ENCODE results near the gene ERGIC1. TPM values are rescaled to one million over a fixed set of nuclear protein-coding genes. Genes with fewer than 3 reads are reported as not detected.
"Not testable (repeated sequence)": the region's sequence is repeated elsewhere in the genome, so short reads cannot be mapped to it uniquely, and the experiment has no call there.

ERGIC1 gene
- total and polyA plus RNA-seq, 8 donors: 116 to 229 (median 125) TPM

GRCh38 chr5:172859966-172860365 lies 25.9 kb downstream of the ERGIC1 start:
- peaks cover 41 to 82% of the 10 kb centered on the region in 2 donors for H3K4me1 ChIP-seq
- peak; percentile 31 for ATAC-seq

GRCh38 chr5:172860520-172861443 lies 26.7 kb downstream of the ERGIC1 start:
- Histone ChIP-seq H3K27me3 (no peaks in the 10 kb centered on the region), H3K9me3 (no peaks in the 10 kb centered on the region), H3K4me3 (no peak overlapping the region), H3K36me3 (peaks cover 0 to 7% of the 10 kb centered on the region in 2 donors), H3K4me1 (peaks cover 33 to 74% of the 10 kb centered on the region in 2 donors), H3K27ac (peak overlapping the region; percentile 78 to 81)
- DNase-seq (peak; percentile 33 to 84 (median 72)), ATAC-seq (peak; percentile 86)
- TF ChIP-seq, protein P1, sequence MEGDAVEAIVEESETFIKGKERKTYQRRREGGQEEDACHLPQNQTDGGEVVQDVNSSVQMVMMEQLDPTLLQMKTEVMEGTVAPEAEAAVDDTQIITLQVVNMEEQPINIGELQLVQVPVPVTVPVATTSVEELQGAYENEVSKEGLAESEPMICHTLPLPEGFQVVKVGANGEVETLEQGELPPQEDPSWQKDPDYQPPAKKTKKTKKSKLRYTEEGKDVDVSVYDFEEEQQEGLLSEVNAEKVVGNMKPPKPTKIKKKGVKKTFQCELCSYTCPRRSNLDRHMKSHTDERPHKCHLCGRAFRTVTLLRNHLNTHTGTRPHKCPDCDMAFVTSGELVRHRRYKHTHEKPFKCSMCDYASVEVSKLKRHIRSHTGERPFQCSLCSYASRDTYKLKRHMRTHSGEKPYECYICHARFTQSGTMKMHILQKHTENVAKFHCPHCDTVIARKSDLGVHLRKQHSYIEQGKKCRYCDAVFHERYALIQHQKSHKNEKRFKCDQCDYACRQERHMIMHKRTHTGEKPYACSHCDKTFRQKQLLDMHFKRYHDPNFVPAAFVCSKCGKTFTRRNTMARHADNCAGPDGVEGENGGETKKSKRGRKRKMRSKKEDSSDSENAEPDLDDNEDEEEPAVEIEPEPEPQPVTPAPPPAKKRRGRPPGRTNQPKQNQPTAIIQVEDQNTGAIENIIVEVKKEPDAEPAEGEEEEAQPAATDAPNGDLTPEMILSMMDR (IDR thresholded peaks at IDR 0.05): no peak
- intact Hi-C loops (cut with DNase I): loop anchor here in 1 of 2 donors (10.0 kb wide), 1 partner anchor 86 kb away; the partner anchor contains the start of gene DUSP1

More at GRCh38 chr5:172859966-172860365, 25.9 kb downstream of the ERGIC1 start:
- intact Hi-C loops (cut with DNase I): loop anchor here in 1 of 2 donors (10.0 kb wide), 1 partner anchor 85 kb away; the partner anchor contains the start of gene DUSP1
- Histone ChIP-seq H3K4me3 (no peak overlapping the region), H3K9me3 (no peaks in the 10 kb centered on the region), H3K36me3 (peaks cover 0 to 7% of the 10 kb centered on the region in 2 donors), H3K27ac (peak overlapping the region; percentile 78 to 81), H3K27me3 (no peaks in the 10 kb centered on the region)
- TF ChIP-seq, protein P1 (IDR thresholded peaks at IDR 0.05): no peak
- DNase-seq: no peak

GRCh38 chr5:172861461-172861860 lies 27.4 kb downstream of the ERGIC1 start:
- Histone ChIP-seq H3K4me3 (no peak overlapping the region), H3K9me3 (no peaks in the 10 kb centered on the region), H3K27me3 (no peaks in the 10 kb centered on the region), H3K36me3 (peaks cover 0 to 7% of the 10 kb centered on the region in 2 donors), H3K27ac (peak overlapping the region; percentile 78 to 81), H3K4me1 (peaks cover 32 to 71% of the 10 kb centered on the region in 2 donors)
- ATAC-seq (no peak), DNase-seq (no peak)
- intact Hi-C loops (cut with DNase I): loop anchor here in 1 of 2 donors (10.0 kb wide), 1 partner anchor 87 kb away; the partner anchor contains the start of gene DUSP1
- TF ChIP-seq, protein P1 (IDR thresholded peaks at IDR 0.05): no peak

- H3K36me3 ChIP-seq: peaks cover 0 to 7% of the 10 kb centered on the region in 2 donors
- H3K9me3 ChIP-seq: no peaks in the 10 kb centered on the region
- peak overlapping the region; percentile 15 to 81 for H3K27ac ChIP-seq
- ATAC-seq (no peak), DNase-seq (no peak)
- peaks cover 32 to 77% of the 10 kb centered on the region in 2 donors for H3K4me1 ChIP-seq
- H3K27me3 ChIP-seq: no peaks in the 10 kb centered on the region
- intact Hi-C loops (cut with DNase I): loop anchor here in 1 of 2 donors (10.0 kb wide), 1 partner anchor 87 kb away; the partner anchor contains the start of gene DUSP1
- TF ChIP-seq, protein P1 (IDR thresholded peaks at IDR 0.05): no peak
- no peak overlapping the region for H3K4me3 ChIP-seq
Measured at GRCh38 chr5:172862165-172862801, 28.2 kb downstream of the ERGIC1 start.

DNA sequence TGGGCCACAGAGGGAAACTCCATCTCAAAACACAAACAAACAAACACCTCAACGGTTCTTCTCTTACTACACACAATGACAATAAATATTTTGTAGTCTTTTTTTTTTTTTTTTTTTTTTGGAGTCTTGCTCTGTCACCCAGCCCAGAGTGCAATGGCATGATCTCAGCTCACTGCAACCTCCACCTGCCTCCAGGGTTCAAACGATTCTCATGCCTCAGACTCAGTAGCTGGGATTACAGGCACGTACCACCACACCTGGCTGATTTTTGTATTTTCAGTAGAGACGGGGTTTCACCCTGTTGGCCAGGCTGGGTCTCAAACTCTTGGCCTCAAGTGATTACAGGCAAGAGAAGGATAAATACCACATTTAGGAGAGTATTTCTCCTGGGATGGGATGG lies 30.1 kb downstream of the ERGIC1 start:
- not testable (repeated sequence) for H3K9me3 ChIP-seq, ATAC-seq
- H3K4me1 ChIP-seq: peaks cover 39 to 77% of the 10 kb centered on the region in 2 donors

More for the DNA sequence above, 30.1 kb downstream of the ERGIC1 start:
- intact Hi-C loops (cut with DNase I): loop anchor here in 1 of 2 donors (10.0 kb wide), 1 partner anchor 89 kb away; the partner anchor contains the start of gene DUSP1
- DNase-seq, H3K36me3 ChIP-seq, H3K27me3 ChIP-seq, H3K27ac ChIP-seq, H3K4me3 ChIP-seq: not testable (repeated sequence)

Data from left lung (tissue), 10 donors.